HG02678 (cell line): ENCODE measurements around the gene BIRC7.
"Not testable (repeated sequence)": the region's sequence is repeated elsewhere in the genome, so short reads cannot be mapped to it uniquely, and the experiment has no call there.

Experiments used
- ATAC-seq: cut with Tn5 transposase; IDR thresholded peaks from one replicate; pipeline ENCODE4 v1.9.1; 2021; ENCODE audit warnings: mild to moderate bottlenecking, moderate library complexity; ENCODE audit not compliant: unreplicated experiment

The BIRC7 gene

DNA sequence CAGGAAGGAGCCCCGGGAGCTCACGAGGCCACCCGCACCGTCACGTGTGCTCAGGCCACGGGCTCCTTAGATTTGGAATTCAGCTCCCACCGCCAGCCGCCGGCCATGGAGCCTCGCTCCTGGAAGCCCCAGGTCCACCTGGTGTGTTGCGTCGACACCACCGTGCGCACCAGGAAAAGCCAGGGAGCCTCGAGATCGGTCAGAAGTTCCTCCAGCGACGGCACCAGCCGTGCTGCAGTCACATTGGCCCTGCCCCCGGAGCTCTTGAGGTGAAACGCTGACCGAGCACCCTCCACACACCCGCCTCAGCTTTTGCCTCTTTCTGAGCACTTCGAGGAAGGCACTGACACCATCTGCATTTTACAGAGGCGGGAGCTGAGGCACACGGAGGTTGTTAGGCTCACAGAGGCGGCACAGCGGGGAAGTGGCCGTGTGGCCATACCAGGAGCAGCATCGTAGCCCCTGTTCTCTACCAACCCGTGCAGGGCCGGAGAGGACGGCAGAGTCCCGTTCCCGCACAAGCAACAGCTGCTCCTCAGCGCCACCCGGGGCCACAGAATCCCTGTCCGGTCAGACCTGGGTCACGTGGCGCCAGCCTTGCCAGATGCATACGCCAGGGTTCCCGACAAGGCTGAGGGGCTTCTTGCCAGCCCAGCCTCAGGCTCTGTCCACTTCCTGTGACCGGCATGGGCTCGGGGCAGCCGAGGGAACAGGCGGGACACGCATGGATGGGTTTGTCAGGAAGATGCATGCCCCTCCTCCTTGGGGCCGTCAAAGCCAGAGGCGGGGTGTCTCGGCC is 11.0 kb downstream of the BIRC7 start:
- no peak for ATAC-seq

DNA sequence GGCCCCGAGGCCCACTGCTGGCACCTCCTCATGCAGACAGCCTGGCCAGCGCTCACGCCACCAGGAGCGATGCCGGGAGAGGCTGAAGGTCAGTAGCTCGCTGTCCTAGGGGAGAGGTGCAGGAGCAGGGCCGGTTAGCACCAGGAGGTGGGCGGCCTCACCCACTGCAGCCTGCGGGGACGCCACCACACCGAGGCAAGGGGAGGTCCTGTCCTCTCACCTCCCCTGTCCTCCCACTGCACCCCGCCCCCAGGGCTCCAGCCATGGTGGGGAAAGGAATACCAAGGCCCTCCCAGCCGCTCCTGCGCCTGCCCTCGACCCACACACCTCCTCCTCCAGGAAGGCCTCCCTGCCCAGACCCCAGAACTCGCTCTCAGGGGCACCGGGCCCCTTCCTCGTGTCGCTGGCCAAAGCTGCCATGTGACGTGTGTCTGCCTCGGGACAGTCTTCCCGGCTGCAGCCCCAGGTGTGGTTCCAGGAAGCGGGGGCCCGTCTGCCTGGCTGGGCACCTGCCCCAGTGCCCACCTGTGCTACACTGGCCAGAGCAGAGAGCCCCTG is 12.0 kb downstream of the BIRC7 start:
- ATAC-seq = no peak

DNA sequence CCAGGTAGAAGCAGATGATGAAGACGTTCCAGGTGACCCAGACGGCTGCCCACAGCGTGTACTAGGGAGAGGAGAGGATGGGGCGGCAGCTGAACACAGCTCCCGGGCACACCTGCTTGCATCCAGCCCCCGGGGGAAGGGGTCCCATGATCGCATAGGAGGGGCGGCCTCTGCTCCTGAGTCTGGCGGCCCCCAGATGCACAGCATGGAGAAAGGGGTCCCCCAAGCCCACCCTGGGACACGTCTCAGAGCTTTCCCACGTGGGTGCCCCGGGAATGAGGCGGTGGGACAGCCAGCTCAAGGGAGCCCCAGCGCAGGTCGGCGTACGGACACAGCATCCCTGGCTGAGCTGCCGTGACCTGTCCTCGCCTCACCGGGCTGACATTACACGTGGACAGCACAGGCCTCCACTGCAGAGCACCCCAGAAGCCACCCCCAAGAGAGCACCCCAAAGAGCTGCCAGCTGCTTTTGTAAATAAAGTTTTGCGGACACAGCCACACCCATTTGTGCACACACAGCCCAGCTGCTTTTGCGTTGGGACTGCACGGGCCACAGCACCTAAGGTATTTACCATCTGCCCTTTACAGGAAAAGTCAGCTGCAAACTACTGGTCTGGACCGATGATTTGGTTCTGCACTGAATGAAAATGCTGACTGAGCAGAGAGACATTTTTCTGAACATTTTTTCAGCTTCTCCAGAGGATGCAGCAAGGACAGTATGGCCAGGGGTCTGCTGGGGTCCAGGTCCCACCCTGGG is 13.3 kb downstream of the BIRC7 start:
- ATAC-seq = no peak

DNA sequence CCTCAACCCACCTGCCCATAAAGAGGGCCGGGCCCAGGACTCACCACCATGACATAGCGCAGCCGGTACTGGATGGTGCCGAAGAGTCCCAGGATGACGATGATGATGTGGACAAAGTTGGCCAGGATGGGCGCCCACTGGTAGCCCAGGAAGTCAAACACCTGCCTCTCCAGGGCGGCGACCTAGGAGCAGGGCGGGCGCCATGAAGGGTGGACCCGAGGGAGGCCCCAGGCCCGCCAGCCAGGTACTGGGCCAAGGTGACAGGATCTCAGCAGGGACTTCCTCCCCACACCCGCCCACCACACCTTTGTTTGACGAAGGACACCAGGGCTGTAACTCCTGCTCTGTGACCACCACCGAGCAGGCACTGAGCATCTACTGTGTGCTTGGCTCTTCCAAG is 14.2 kb downstream of the BIRC7 start:
- ATAC-seq = no peak

DNA sequence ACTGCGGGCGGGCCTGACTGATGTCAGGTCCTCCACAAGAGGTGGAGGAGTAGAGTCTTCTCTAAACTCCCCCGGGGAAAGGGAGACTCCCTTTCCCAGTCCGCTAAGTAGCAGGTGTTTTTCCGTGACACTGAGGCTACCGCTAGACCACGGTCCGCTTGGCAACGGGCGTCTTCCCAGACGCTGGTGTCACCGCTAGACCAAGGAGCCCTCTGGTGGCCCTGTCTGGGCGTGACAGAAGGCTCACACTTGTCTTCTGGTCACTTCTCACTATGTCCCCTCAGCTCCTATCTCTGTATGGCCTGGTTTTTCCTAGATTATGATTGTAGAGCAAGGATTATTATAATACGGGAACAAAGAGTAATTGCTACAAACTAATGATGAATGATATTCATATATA is 15.6 kb downstream of the BIRC7 start:
- ATAC-seq = not testable (repeated sequence)

GRCh38 chr20:63252284-63252711 is 16.6 kb downstream of the BIRC7 start:
- ATAC-seq = no peak

- no peak for ATAC-seq
These were observed 17.3 kb downstream of the BIRC7 start for GRCh38 chr20:63253065-63253437.

GRCh38 chr20:63253438-63254231 is 17.9 kb downstream of the BIRC7 start:
- no peak for ATAC-seq

GRCh38 chr20:63254232-63254605 is 18.5 kb downstream of the BIRC7 start, which contains the start of gene NKAIN4:
TSS of gene NKAIN4 (minus strand) at chr20:63254463. CDS start at chr20:63254450, 13 bp downstream.
- no peak for ATAC-seq

DNA sequence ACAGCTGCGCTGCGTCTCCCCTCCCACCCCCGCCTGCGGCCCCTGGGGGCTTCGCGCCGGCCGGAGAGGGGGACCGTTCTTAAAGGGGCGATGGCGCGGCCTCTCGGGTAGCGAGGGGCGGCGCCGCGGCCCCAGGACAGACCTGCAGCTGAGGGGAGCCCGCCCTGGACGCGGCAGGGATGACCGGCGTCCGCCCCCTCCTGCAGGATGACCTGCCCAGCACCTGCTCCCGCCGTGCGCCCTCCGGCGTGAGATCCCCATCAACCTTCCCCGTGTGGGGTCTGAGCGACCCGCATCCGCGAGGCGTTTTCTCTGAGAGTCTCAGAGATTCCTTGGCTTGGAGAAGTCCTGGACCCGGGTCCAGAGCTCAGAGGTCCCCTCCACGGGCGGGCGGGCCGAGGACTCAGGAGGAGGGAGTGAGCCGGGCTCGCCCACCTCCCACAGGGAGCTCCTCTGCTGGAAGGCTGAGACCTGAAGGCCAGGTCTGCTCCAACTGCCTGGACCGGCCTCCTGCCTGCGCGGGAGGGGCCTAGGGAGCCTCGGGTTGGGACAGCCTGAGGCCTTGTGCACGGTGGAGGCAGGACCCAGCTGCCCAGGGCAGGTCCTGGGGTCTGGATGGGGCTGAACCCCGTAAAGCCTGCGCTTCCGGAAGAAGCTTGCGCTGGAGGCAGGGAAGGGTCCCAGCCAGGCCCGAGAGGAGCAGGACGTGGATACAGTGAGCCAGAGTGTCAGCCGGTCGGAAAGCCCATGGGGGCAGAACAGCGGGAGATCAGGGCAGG is 19.1 kb downstream of the BIRC7 start:
- no peak for ATAC-seq

DNA sequence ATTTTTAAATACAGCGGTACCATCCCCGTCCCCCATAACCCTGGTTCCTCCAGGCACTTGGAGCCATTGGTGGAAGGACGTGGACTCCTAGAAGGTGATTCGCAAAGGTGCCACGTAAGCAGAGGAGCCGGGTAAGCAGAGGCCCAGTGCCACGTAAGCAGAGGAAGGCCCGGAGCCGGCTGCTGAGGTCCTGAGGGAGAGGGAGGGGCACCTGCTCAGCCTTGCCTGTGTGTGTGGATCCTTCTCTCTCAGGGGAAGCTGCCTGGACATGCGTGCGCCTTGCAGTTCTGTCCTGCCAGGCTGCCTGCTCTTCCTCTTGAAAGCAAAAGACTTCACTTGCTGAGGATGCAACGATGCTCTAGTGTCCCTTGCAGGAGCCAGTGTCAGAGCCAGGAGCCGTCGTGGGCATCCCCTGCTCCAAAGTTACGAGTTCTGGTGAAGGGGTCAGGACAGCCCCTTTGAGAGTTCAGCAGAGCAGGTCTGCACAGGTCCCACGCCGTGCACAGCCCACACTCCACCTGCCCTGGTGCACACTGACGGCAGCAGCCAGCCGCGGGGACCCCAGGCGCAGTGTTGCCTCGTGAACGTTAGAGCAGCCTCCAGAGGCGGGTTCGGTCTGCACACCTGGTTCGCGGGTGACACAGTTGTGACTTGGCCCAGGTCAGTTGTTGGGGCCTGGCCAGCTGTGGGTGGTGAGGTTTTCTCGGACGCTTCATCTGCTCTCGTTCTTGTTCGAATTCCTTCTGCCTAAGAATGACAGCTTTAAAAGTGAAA is 20.4 kb downstream of the BIRC7 start:
- ATAC-seq = no peak

DNA sequence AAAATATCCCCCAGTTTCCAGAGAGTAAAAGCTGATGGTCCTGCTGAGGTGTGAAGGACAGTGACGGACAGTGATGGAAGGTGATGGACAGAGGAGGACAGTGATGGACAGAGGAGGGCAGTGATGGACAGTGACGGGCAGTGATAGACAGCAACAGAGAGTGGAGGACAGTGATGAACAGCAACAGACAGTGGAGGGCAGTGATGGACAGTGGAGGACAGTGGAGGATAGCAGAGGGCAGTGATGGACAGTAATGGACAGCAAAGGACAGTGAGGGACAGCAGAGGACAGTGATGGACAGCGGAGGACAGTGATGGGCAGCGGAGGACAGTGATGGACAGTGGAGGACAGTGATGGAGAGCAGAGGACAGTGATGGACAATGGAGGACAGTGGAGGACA is 21.2 kb downstream of the BIRC7 start:
- ATAC-seq = no peak

GRCh38 chr20:63257629-63258028 is 21.9 kb downstream of the BIRC7 start:
- ATAC-seq = no peak

- no peak for ATAC-seq
These were observed 23.1 kb downstream of the BIRC7 start for GRCh38 chr20:63258781-63259180.

- ATAC-seq = no peak
These were observed 24.2 kb downstream of the BIRC7 start for GRCh38 chr20:63259734-63260460.

GRCh38 chr20:63260521-63260920 is 24.8 kb downstream of the BIRC7 start:
- ATAC-seq = no peak

- no peak for ATAC-seq
These were observed 25.5 kb downstream of the BIRC7 start for GRCh38 chr20:63261060-63261794.

DNA sequence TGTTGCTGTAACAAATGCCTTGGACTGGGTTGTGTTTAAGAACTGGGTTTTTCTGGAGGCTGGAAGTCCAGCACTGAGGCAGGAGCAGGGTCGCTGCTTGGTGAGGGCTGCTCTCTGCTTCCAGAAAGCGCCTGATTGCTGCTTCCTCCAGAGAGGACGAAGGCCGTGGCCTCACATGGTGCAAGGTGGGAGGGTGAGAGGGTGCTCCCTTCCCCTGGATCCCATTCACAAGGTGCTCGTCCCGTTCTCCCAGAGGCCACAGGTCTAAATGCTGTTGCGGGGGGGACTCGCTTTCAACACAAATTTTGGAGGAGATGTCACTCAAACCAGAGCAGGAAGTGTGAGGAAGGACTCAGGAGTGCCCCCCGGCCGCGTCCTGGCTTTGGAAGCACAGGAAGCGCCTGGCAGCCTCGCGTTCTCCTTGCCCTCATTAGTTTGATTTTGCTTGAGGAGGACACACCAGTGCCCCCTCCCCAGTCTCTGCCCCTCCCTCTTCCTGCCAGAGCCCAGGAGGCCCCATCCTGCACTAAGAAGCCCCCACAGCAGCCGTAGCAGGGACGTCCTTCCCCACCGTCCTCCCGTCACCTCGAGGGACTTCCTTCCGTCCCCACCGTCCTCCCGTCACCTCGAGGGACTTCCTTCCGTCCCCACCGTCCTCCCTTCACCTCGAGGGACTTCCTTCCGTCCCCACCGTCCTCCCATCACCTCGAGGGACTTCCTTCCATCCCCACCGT is 26.3 kb downstream of the BIRC7 start:
- no peak for ATAC-seq
